K562 (cell line): ENCODE results near the gene GNAI2. TPM values are rescaled to one million over a fixed set of nuclear protein-coding genes. Genes with fewer than 3 reads are reported as not detected.

ENCODE experiments used
- ATAC-seq: fragments of 200-7000 bp; cut with Tn5 transposase; 3 replicates; pipeline ENCODE4 v1.9.1; 2020; ENCODE audit warnings: moderate library complexity
- BruUV-seq: library from RNA; stranded (reverse); fragments of 400-500 nt; replicated peaks from 2 replicates; lab custom pipeline; 2021; lab: Mats Ljungman, UMichigan
- CTCF ChIA-PET: fragments of 300-600 bp; formaldehyde crosslinking; extraction: SDS; loops from one replicate; lab custom pipeline; 2021; ENCODE audit warnings: low intra/inter-chr PET ratio; lab: Yijun Ruan, JAX
- POLR2A ChIA-PET: fragments of 300-600, 350-650 bp; sonication (Branson Sonifier 250); formaldehyde crosslinking; extraction: SDS; loops from one replicate; lab custom pipeline; 2021; ENCODE audit warnings: antibody characterized with exemption, inconsistent platforms; lab: Yijun Ruan, JAX
- DNase-seq, 4 experiments: peaks; one replicate each; pipeline versions ENCODE4 v3.0.0 to v3.0.0-alpha.2; 2011 to 2018; ENCODE audit warnings: low spot score in 3 of 4, mixed read lengths in 3 of 4; ENCODE audit errors: extremely low read depth in 1 of 4
- FAIRE-seq: peaks from 2 replicates; lab custom pipeline; 2011; peaks lifted over from hg19 to GRCh38; lab: Jason Lieb, UNC
- H2AFZ ChIP-seq: 2 replicates; pipeline ENCODE4 v1.6.0; 2011; ENCODE audit warnings: low read depth, low read length, control low read depth, inconsistent platforms
- H3K27ac ChIP-seq: fragments of 200-600 bp; 3 replicates; pipeline ENCODE4 v1.8.0; 2011; ENCODE audit warnings: low read depth, mild to moderate bottlenecking, control low read depth, inconsistent platforms, low read length, moderate library complexity, mixed read lengths; ENCODE audit errors: extremely low read depth
- H3K27me3 ChIP-seq, 2 experiments: fragments of 300-600 bp in 1 of 2; 2 replicates in 1 of 2; 3 replicates in 1 of 2; pipeline versions ENCODE4 v1.6.0 to v1.8.0; 2011; ENCODE audit warnings: inconsistent platforms in 2 of 2, low read length in 2 of 2, mild to moderate bottlenecking in 1 of 2, mixed read lengths in 1 of 2, moderate library complexity in 1 of 2; ENCODE audit not compliant: control insufficient read depth in 2 of 2, insufficient read depth in 2 of 2
- H3K36me3 ChIP-seq: fragments of 300-600 bp; 3 replicates; pipeline ENCODE4 v1.8.0; 2011; ENCODE audit warnings: mild to moderate bottlenecking, low read length, inconsistent platforms; ENCODE audit not compliant: control insufficient read depth, insufficient read depth
- H3K4me1 ChIP-seq, 2 experiments: fragments of 200-600 bp in 1 of 2; replicated peaks in 1 of 2; 2 replicates in 1 of 2; 3 replicates in 1 of 2; pipeline versions ENCODE4 v1.5.1 to v1.8.0; 2011; ENCODE audit warnings: inconsistent platforms in 2 of 2, low read length in 2 of 2, mild to moderate bottlenecking in 1 of 2, mixed read lengths in 1 of 2, moderate library complexity in 1 of 2; ENCODE audit not compliant: control insufficient read depth in 2 of 2, insufficient read depth in 2 of 2
- H3K4me2 ChIP-seq: 2 replicates; pipeline ENCODE4 v1.6.1; 2011; ENCODE audit warnings: low read length, control low read depth, inconsistent platforms, mixed read lengths; ENCODE audit not compliant: insufficient read depth
- H3K4me3 ChIP-seq: fragments of 200-600 bp; sonication (generic), shearing (Covaris generic); 2 replicates; pipeline ENCODE4 v1.5.1; 2016; ENCODE audit warnings: control low read depth, inconsistent platforms
- H3K79me2 ChIP-seq: fragments of 200-600 bp; 3 replicates; pipeline ENCODE4 v1.8.0; 2011; ENCODE audit warnings: low read length, inconsistent platforms; ENCODE audit not compliant: control insufficient read depth, insufficient read depth
- H3K9ac ChIP-seq, 2 experiments: 2 replicates each; pipeline versions ENCODE4 v1.6.0 to v1.6.1; 2011; ENCODE audit warnings: low read depth in 2 of 2, low read length in 2 of 2, control low read depth in 1 of 2, inconsistent platforms in 1 of 2, mild to moderate bottlenecking in 1 of 2, mixed read lengths in 1 of 2; ENCODE audit not compliant: insufficient read depth in 1 of 2
- H3K9me1 ChIP-seq: one replicate; pipeline ENCODE4 v1.6.0; 2011; ENCODE audit warnings: inconsistent platforms, mild to moderate bottlenecking, low read length, moderate library complexity; ENCODE audit not compliant: control insufficient read depth, insufficient read depth
- H3K9me3 ChIP-seq: replicated peaks from 2 replicates; pipeline ENCODE4 v1.5.1; 2011; ENCODE audit warnings: low read depth, low read length, inconsistent platforms; ENCODE audit not compliant: control insufficient read depth, insufficient read depth
- H4K20me1 ChIP-seq: replicated peaks from 2 replicates; pipeline ENCODE4 v1.6.1; 2011; ENCODE audit warnings: low read length, inconsistent platforms, mixed read lengths; ENCODE audit not compliant: control insufficient read depth, insufficient read depth
- GATA2 ChIP-seq: sonication (generic); formaldehyde crosslinking; IDR thresholded peaks from 2 replicates; pipeline ENCODE4 v1.4.0; 2020; ENCODE audit warnings: mild to moderate bottlenecking, missing genetic modification reagents
- MXI1 ChIP-seq: IDR thresholded peaks from 2 replicates; pipeline ENCODE4 v1.6.1; 2011; ENCODE audit warnings: low read depth, mild to moderate bottlenecking, improper control_type of control experiment, low read length
- POLR2AphosphoS5 ChIP-seq: IDR thresholded peaks from 2 replicates; pipeline ENCODE4 v1.6.1; 2011; ENCODE audit warnings: mild to moderate bottlenecking, low read depth, low read length, moderate library complexity; ENCODE audit not compliant: control insufficient read depth, insufficient read depth
- POLR2G ChIP-seq: fragments of 200-400 bp; formaldehyde crosslinking; IDR thresholded peaks from 2 replicates; pipeline ENCODE4 v1.6.1; 2017; ENCODE audit warnings: low read depth, mild to moderate bottlenecking, antibody characterized with exemption, low read length, moderate library complexity
- TCF7 ChIP-seq: sonication (generic); IDR thresholded peaks from 2 replicates; pipeline ENCODE4 v1.6.1; 2016; ENCODE audit warnings: antibody characterized with exemption, borderline replicate concordance
- WGBS: fragments of 100-300 bp; shearing (Covaris generic); methylation state at CpG from one replicate; pipeline ENCODE4 v1.1.6; 2016; ENCODE audit warnings: low coverage, mixed read lengths; ENCODE audit not compliant: insufficient coverage; ENCODE audit errors: missing lambda C conversion rate; 5-methylcytosine and 5-hydroxymethylcytosine counted together
- in situ Hi-C: fragments of 300-500 bp; cut with MboI; formaldehyde crosslinking; loops from 4 replicates; pipeline ENCODE4 v1.15.0; 2018; ENCODE audit warnings: inconsistent platforms, mixed read lengths
- intact Hi-C: fragments of 100-400 bp; cut with micrococcal nuclease; formaldehyde crosslinking; loops from 2 replicates; pipeline ENCODE4 v1.14.2; 2022
- polyA plus RNA-seq, 8 experiments: library from polyadenylated mRNA; depleted of rRNA in 4 of 8; stranded (reverse) in 5 of 8; unstranded in 3 of 8; fragments of >200 nt; fragmentation: Nextera tagmentation in 2 of 8; fragmentation: Illumina TruSeq in 1 of 8; extraction: Ambion mirVana in 2 of 8; extraction: Trizol in 1 of 8; gene quantifications; 2 replicates each; pipeline versions ENCODE4 v1.2.1 to v1.2.3, GENCODE V29; 2011 to 2014; ENCODE audit warnings: inconsistent platforms in 1 of 8, missing spikeins in 1 of 8
- total RNA-seq, 7 experiments: library from RNA; depleted of rRNA in 6 of 7; stranded (reverse); fragments of >200 nt in 6 of 7; fragmentation: Illumina TruSeq in 2 of 7; extraction: Trizol in 2 of 7; gene quantifications; 2 replicates each; pipeline versions ENCODE4 v1.2.1 to v1.2.3, GENCODE V29; 2011 to 2021; ENCODE audit warnings: low replicate concordance in 1 of 7

Gene GNAI2
- total and polyA plus RNA-seq, 9 of the 15 experiments (the other 6 are each of a cell fraction or from before 2014, with no cell fraction given): 1.1 to 72.2 (median 42.7) TPM

DNA sequence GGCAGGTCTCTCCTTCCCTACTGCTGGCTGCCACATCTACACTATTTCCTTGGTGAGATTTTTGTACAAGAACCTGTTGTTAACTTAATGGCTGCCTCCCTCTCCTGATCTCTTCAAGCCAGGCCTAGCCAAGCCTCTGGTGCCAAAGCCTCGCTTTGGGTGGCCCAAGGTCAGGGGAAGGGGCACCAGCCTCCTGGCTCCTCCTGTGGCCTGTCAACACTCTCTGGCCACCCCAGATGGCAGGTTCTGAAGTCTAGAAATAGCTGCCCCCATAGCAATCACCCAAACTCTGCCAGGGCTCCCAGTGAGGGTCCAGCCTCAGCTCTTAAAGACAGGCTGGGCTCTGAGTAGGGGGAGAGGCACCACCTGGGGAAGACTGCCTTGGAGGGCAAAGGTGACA lies 51.3 kb downstream of the GNAI2 start:
- no peak overlapping the region for H3K4me3 ChIP-seq
- peaks cover 49% of the 10 kb centered on the region; the same call in 2 of the 3 replicates for H3K36me3 ChIP-seq
- in situ Hi-C loops (no loop called here), intact Hi-C loops (no loop called here)
- FAIRE-seq: no peak
- H3K4me1 ChIP-seq: peaks cover 0 to 40% of the 10 kb centered on the region in 2 experiments; a peak in 3 of 5 replicates
- H3K27ac ChIP-seq: no peak overlapping the region
- no peaks in the 10 kb centered on the region for H3K9me1 ChIP-seq
- CTCF ChIA-PET: no interaction called here
- H3K9me3 ChIP-seq: no peaks in the 10 kb centered on the region
- no TSS peak for BruUV-seq
- TF ChIP-seq POLR2AphosphoS5 (0 out of 2 replicates have a peak, but pooled peaks have one; percentile 9), GATA2 (no peak), MXI1 (no peak)
- WGBS: 83% methylated on average over 1 of the region's 1 CpG
- H3K9ac ChIP-seq: no peak overlapping the region
- peaks cover 28% of the 10 kb centered on the region for H3K79me2 ChIP-seq
- ATAC-seq: no peak
- no peak overlapping the region for H2AFZ ChIP-seq
- no peak overlapping the region for H3K4me2 ChIP-seq
- no peak for DNase-seq
- POLR2A ChIA-PET: interaction anchor here (0.6 to 1.7 kb wide), 2 partner anchors 10 to 12 kb away, joined by 4 to 8 read pairs; partner anchors contain the start of genes HYAL3 and NAA80
- no peaks in the 10 kb centered on the region for H3K27me3 ChIP-seq
- H4K20me1 ChIP-seq: no peaks in the 10 kb centered on the region

DNA sequence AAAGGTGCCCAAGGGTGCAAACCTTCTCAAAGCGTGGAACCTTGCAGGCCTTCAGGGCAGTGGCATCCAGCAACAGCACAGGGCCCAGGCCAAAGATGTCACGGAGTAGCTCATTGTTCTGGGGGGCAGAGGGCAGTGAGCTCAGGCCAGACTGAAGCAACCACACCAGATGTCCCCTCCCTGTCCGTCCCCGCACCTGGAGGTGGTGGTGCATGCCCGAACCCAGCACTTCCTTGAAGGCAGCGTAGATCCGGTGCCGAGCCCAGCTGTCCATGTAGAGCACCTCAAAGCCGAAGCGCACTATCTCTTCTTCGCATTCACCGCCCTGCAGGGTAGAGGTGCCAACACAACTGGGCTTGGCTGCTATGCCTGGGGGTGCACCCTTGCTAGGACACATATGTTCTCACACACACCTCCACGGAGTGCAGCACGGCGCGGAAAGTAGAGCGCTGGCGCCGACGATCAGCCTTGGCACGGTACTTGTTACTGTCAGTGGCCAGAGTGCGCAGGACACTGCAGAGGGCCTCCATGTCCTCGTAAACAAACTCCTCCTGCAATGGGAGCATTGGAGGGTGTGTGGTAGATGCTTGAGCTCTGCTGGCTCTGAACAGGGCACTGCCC lies 52.5 kb downstream of the GNAI2 start:
- peak; percentile 19; the same call in 1 of the 2 replicates for TF ChIP-seq POLR2G
- TF ChIP-seq TCF7: no peak
- no peak for FAIRE-seq
- H3K9me3 ChIP-seq: no peaks in the 10 kb centered on the region

More for the DNA sequence above, 52.5 kb downstream of the GNAI2 start:
- peaks cover 30% of the 10 kb centered on the region for H3K79me2 ChIP-seq
- 98% methylated on average over 13 of the region's 23 CpGs for WGBS
- no peak overlapping the region for H3K4me3 ChIP-seq
- in situ Hi-C loops (no loop called here), intact Hi-C loops (no loop called here)
- DNase-seq (no peak), ATAC-seq (no peak)
- no TSS peak for BruUV-seq
- no peak overlapping the region for H3K4me2 ChIP-seq
- H3K36me3 ChIP-seq: peaks cover 49% of the 10 kb centered on the region; the same call in 2 of the 3 replicates
- no peak overlapping the region for H2AFZ ChIP-seq
- ChIA-PET POLR2A (interaction anchor here (0.6 to 1.7 kb wide), 3 partner anchors 10 to 73 kb away, joined by 3 to 8 read pairs (median 4); partner anchors contain the start of genes HYAL3 and NAA80), CTCF (no interaction called here)
- H3K4me1 ChIP-seq: peaks cover 8 to 53% of the 10 kb centered on the region in 2 experiments; a peak in 3 of 5 replicates
- H3K9me1 ChIP-seq: no peaks in the 10 kb centered on the region
- no peaks in the 10 kb centered on the region for H4K20me1 ChIP-seq
- H3K27me3 ChIP-seq: no peaks in the 10 kb centered on the region
- H3K9ac ChIP-seq: no peak overlapping the region; a peak in 1 of 4 replicates
- no peak overlapping the region for H3K27ac ChIP-seq
